ENCODE measurements around the gene EDN2.

EDN2 gene

DNA sequence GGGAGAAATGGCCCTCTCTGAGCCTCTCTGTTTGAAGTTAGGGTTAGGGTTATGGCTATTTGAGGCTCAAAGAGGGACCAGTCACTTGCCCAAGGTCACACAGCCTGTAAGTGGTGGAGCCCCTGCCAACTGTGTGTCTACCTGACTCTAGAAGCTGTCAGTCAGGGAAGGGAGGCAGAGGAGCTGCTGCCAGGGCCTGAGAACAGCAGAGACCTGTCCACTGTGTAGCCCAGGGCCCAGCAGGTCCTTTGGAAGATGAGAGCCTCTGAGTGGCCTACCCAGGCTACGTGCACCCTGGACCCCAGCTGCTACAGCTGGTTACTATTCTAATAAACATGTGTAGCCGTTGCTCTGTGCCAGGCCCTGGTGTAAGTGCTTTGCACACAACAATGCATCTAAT lies 15.1 kb upstream of the EDN2 start:
- Histone ChIP-seq H2BK120ac (ENCODE audit: insufficient read depth, low read length, poor library complexity) (no peak overlapping the region), H3K4me3 (ENCODE audit: low read depth, low read length) (no peak overlapping the region), H2AK5ac (ENCODE audit: low read length) (peak overlapping the region; percentile 18), H4K91ac (ENCODE audit: low read depth, low read length) (no peak overlapping the region), H3K27ac (ENCODE audit: low read depth, low read length) (no peak overlapping the region), H3K4me2 (ENCODE audit: low read length) (no peak overlapping the region), H3K4me1 (ENCODE audit: control insufficient read depth in 1 of 2, insufficient read depth in 2 of 2, low read length in 2 of 2) (peaks cover 47 to 51% of the 10 kb centered on the region in 2 experiments), H4K12ac (ENCODE audit: low read depth, low read length) (no peak overlapping the region), H3K79me1 (ENCODE audit: low read length) (peaks cover 21% of the 10 kb centered on the region), H3K27me3 (ENCODE audit: insufficient read depth, low read length) (no peaks in the 10 kb centered on the region), H3K18ac (ENCODE audit: low read length) (no peak overlapping the region), H3K23ac (ENCODE audit: low read length) (no peak overlapping the region), H4K8ac (ENCODE audit: low read depth, low read length) (no peak overlapping the region), H2BK12ac (ENCODE audit: low read length) (peak overlapping the region; percentile 37), H2BK5ac (ENCODE audit: low read depth, low read length, poor library complexity) (no peak overlapping the region), H3K9me3 (ENCODE audit: insufficient read depth, low read depth, low read length) (no peaks in the 10 kb centered on the region), H3K36me3 (ENCODE audit: control insufficient read depth in 1 of 2, insufficient read depth in 2 of 2, low read length in 2 of 2) (no peaks in the 10 kb centered on the region), H3K4ac (ENCODE audit: low read depth, low read length) (no peak overlapping the region), H3K14ac (ENCODE audit: low read length) (no peak overlapping the region), H2AFZ (ENCODE audit: insufficient read depth, low read length, poor library complexity) (no peak overlapping the region), H3K79me2 (ENCODE audit: control insufficient read depth, insufficient read depth, low read length, poor library complexity) (peaks cover 5% of the 10 kb centered on the region), H3K9ac (ENCODE audit: low read length) (no peak overlapping the region)
- no peak for DNase-seq
- WGBS (ENCODE audit: extremely low coverage, insufficient coverage, insufficient read length): no CpG with 5 or more reads among the region's 2 CpGs

DNA sequence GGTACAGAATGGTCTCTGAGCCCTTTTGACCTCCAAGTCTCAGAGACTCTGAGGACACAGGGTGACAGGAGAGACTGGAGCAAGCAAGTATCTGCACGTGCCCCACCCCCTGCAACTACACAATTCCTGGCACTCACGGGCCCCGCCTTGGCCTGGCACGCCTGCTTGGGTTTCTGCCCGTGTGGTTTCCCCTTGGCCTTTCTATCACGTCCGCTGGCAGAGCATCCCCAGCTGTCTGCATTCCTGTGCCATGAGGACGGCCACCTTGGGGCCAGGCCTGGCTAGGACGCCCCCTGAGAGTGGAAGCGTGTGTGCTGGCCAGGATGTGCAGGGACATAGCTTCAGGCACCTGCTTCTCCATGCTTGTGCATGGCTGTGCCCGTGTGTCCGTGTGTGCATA lies 14.3 kb upstream of the EDN2 start:
- Histone ChIP-seq H3K14ac (ENCODE audit: low read length) (no peak overlapping the region), H3K79me1 (ENCODE audit: low read length) (peaks cover 26% of the 10 kb centered on the region), H2BK5ac (ENCODE audit: low read depth, low read length, poor library complexity) (no peak overlapping the region), H3K4me2 (ENCODE audit: low read length) (no peak overlapping the region), H4K12ac (ENCODE audit: low read depth, low read length) (no peak overlapping the region), H2AK5ac (ENCODE audit: low read length) (no peak overlapping the region), H3K23ac (ENCODE audit: low read length) (no peak overlapping the region), H3K18ac (ENCODE audit: low read length) (no peak overlapping the region), H3K4me3 (ENCODE audit: low read depth, low read length) (no peak overlapping the region), H3K36me3 (ENCODE audit: control insufficient read depth in 1 of 2, insufficient read depth in 2 of 2, low read length in 2 of 2) (no peaks in the 10 kb centered on the region), H2BK12ac (ENCODE audit: low read length) (no peak overlapping the region), H3K4ac (ENCODE audit: low read depth, low read length) (no peak overlapping the region), H3K79me2 (ENCODE audit: control insufficient read depth, insufficient read depth, low read length, poor library complexity) (peaks cover 5% of the 10 kb centered on the region), H4K91ac (ENCODE audit: low read depth, low read length) (no peak overlapping the region), H4K8ac (ENCODE audit: low read depth, low read length) (no peak overlapping the region), H3K9me3 (ENCODE audit: insufficient read depth, low read depth, low read length) (no peaks in the 10 kb centered on the region), H3K4me1 (ENCODE audit: control insufficient read depth in 1 of 2, insufficient read depth in 2 of 2, low read length in 2 of 2) (peaks cover 46 to 48% of the 10 kb centered on the region in 2 experiments), H2AFZ (ENCODE audit: insufficient read depth, low read length, poor library complexity) (no peak overlapping the region), H3K27me3 (ENCODE audit: insufficient read depth, low read length) (no peaks in the 10 kb centered on the region), H2BK120ac (ENCODE audit: insufficient read depth, low read length, poor library complexity) (no peak overlapping the region), H3K27ac (ENCODE audit: low read depth, low read length) (no peak overlapping the region), H3K9ac (ENCODE audit: low read length) (no peak overlapping the region)
- no peak for DNase-seq
- WGBS (ENCODE audit: extremely low coverage, insufficient coverage, insufficient read length): no CpG with 5 or more reads among the region's 12 CpGs

DNA sequence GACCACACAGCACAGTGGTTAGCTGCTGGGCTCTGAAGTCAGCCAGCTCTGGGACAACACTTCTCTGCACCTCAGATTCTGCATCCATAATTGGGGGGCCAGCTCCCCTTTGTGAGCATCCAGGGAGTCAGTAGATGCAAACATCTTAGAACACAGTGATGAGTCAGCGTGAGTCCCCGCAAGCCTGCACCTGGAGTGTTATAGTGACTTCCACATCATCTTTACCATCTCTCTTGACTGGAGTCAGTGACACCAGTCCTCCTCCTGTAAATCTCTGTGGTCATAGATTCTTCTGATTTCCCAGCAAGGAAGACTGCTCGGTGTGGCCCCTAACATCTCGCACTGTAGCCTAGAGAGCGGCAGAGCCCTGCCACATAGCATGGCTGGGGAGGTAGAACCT lies 13.9 kb upstream of the EDN2 start:
- no peak overlapping the region for H3K9ac ChIP-seq (ENCODE audit: low read length)
- no peak overlapping the region for H3K27ac ChIP-seq (ENCODE audit: low read depth, low read length)
- no peak overlapping the region for H4K12ac ChIP-seq (ENCODE audit: low read depth, low read length)
- no peak overlapping the region for H3K18ac ChIP-seq (ENCODE audit: low read length)
- no peaks in the 10 kb centered on the region for H3K36me3 ChIP-seq (ENCODE audit: control insufficient read depth in 1 of 2, insufficient read depth in 2 of 2, low read length in 2 of 2)
- H2BK5ac ChIP-seq (ENCODE audit: low read depth, low read length, poor library complexity): no peak overlapping the region
- no peak overlapping the region for H2BK12ac ChIP-seq (ENCODE audit: low read length)
- no peak overlapping the region for H2AK5ac ChIP-seq (ENCODE audit: low read length)
- no peaks in the 10 kb centered on the region for H3K27me3 ChIP-seq (ENCODE audit: insufficient read depth, low read length)
- no peak overlapping the region for H3K14ac ChIP-seq (ENCODE audit: low read length)
- H3K4me1 ChIP-seq (ENCODE audit: control insufficient read depth in 1 of 2, insufficient read depth in 2 of 2, low read length in 2 of 2): peaks cover 46 to 47% of the 10 kb centered on the region in 2 experiments
- no peak overlapping the region for H2BK120ac ChIP-seq (ENCODE audit: insufficient read depth, low read length, poor library complexity)
- H3K79me2 ChIP-seq (ENCODE audit: control insufficient read depth, insufficient read depth, low read length, poor library complexity): peaks cover 5% of the 10 kb centered on the region
- H3K4me3 ChIP-seq (ENCODE audit: low read depth, low read length): no peak overlapping the region
- H3K9me3 ChIP-seq (ENCODE audit: insufficient read depth, low read depth, low read length): no peaks in the 10 kb centered on the region
- peaks cover 26% of the 10 kb centered on the region for H3K79me1 ChIP-seq (ENCODE audit: low read length)
- H3K23ac ChIP-seq (ENCODE audit: low read length): no peak overlapping the region
- no peak overlapping the region for H2AFZ ChIP-seq (ENCODE audit: insufficient read depth, low read length, poor library complexity)
- WGBS (ENCODE audit: extremely low coverage, insufficient coverage, insufficient read length): no CpG with 5 or more reads among the region's 5 CpGs
- no peak overlapping the region for H4K91ac ChIP-seq (ENCODE audit: low read depth, low read length)
- H3K4ac ChIP-seq (ENCODE audit: low read depth, low read length): no peak overlapping the region
- H3K4me2 ChIP-seq (ENCODE audit: low read length): no peak overlapping the region
- DNase-seq: no peak
- H4K8ac ChIP-seq (ENCODE audit: low read depth, low read length): no peak overlapping the region

DNA sequence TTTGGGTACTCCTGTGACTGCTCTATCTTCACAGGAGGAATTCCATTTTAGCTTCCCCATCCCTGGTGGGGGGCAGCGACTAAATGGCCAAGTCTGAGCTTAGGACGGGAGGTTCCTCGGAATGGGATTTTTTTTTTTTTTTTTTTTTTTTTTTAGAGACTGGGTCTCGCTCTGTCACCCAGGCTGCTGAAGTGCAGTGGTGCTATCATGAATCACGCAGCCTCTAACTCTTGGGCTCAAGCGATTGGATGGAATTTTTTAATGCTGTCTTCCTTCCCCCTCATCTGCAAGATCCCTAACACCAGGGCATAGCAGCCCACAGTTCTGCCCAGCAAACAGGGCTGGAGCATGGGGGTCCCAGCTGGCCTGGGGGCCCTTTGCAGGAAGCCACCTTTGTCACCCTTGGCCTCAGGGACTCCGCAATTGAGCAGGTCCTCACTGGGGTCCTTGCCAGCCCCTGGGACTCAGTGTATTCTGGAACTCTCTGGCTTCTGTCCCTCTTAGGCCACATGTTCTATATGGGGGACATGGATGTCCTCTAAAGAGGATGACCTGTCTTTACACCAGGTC lies 13.1 kb upstream of the EDN2 start:
- Histone ChIP-seq H3K79me2 (ENCODE audit: control insufficient read depth, insufficient read depth, low read length, poor library complexity) (peaks cover 5% of the 10 kb centered on the region), H3K23ac (ENCODE audit: low read length) (no peak overlapping the region), H3K4ac (ENCODE audit: low read depth, low read length) (peak overlapping the region; percentile 78), H2BK12ac (ENCODE audit: low read length) (peak overlapping the region; percentile 95), H2BK120ac (ENCODE audit: insufficient read depth, low read length, poor library complexity) (peak overlapping the region; percentile 99), H2AFZ (ENCODE audit: insufficient read depth, low read length, poor library complexity) (no peak overlapping the region), H3K36me3 (ENCODE audit: control insufficient read depth in 1 of 2, insufficient read depth in 2 of 2, low read length in 2 of 2) (no peaks in the 10 kb centered on the region), H3K4me1 (ENCODE audit: control insufficient read depth in 1 of 2, insufficient read depth in 2 of 2, low read length in 2 of 2) (peaks cover 46 to 47% of the 10 kb centered on the region in 2 experiments), H3K4me2 (ENCODE audit: low read length) (no peak overlapping the region), H3K27ac (ENCODE audit: low read depth, low read length) (no peak overlapping the region), H3K18ac (ENCODE audit: low read length) (peak overlapping the region; percentile 19), H3K9me3 (ENCODE audit: insufficient read depth, low read depth, low read length) (no peaks in the 10 kb centered on the region), H3K27me3 (ENCODE audit: insufficient read depth, low read length) (no peaks in the 10 kb centered on the region), H2AK5ac (ENCODE audit: low read length) (peak overlapping the region; percentile 93), H4K91ac (ENCODE audit: low read depth, low read length) (peak overlapping the region; percentile 99), H4K12ac (ENCODE audit: low read depth, low read length) (no peak overlapping the region), H3K9ac (ENCODE audit: low read length) (no peak overlapping the region), H3K4me3 (ENCODE audit: low read depth, low read length) (no peak overlapping the region), H3K79me1 (ENCODE audit: low read length) (peaks cover 26% of the 10 kb centered on the region), H2BK5ac (ENCODE audit: low read depth, low read length, poor library complexity) (no peak overlapping the region), H4K8ac (ENCODE audit: low read depth, low read length) (peak overlapping the region; percentile 91), H3K14ac (ENCODE audit: low read length) (peak overlapping the region; percentile 95)
- WGBS (ENCODE audit: extremely low coverage, insufficient coverage, insufficient read length): no CpG with 5 or more reads among the region's 7 CpGs
- DNase-seq: no peak
